Erythroblast (primary cell): Measurements from ENCODE around the gene SOAT1.

Source experiments
- GATA1 ChIP-seq: IDR thresholded peaks from 2 replicates; pipeline ENCODE4 v1.6.1; 2011; ENCODE audit warnings: low read depth, mild to moderate bottlenecking, control low read depth, low read length, moderate library complexity
- POLR2A ChIP-seq: IDR thresholded peaks from 2 replicates; pipeline ENCODE4 v1.6.1; 2011; ENCODE audit warnings: mild to moderate bottlenecking, low read length

- no peak for TF ChIP-seq POLR2A
- TF ChIP-seq GATA1: no peak
Measured at GRCh38 chr1:179252606-179253005, 41.0 kb upstream of the SOAT1 start.
